ENCODE results near the gene ARL8B. TPM values are rescaled to one million over a fixed set of nuclear protein-coding genes. Genes with fewer than 3 reads are reported as not detected.

ARL8B gene
- total and polyA plus RNA-seq, 9 of the 15 experiments (the other 6 are each of a cell fraction or from before 2014, with no cell fraction given), result 28.5 to 99.4 (median 77.2) TPM

GRCh38 chr3:5181469-5182141, 59.5 kb downstream of the ARL8B start:
- H3K4me2 ChIP-seq (ENCODE audit: insufficient read depth, low read length), result no peak overlapping the region
- CTCF ChIA-PET (ENCODE audit: low intra/inter-chr PET ratio), result no interaction called here
- in situ Hi-C loops (cut with MboI) (no loop called here), intact Hi-C loops (cut with micrococcal nuclease) (no loop called here)
- H3K79me2 ChIP-seq (ENCODE audit: control insufficient read depth, insufficient read depth, low read length), result peaks cover 7% of the 10 kb centered on the region; the same call in 2 of the 3 replicates
- H3K27me3 ChIP-seq (ENCODE audit: control insufficient read depth in 2 of 2, insufficient read depth in 2 of 2, low read length in 2 of 2), result no peaks in the 10 kb centered on the region
- H3K4me3 ChIP-seq, result no peak overlapping the region
- DNase-seq (ENCODE audit: extremely low read depth in 1 of 4, low spot score in 3 of 4) (no peak), FAIRE-seq (no peak), ATAC-seq (no peak)
- H3K27ac ChIP-seq (ENCODE audit: extremely low read depth, low read depth, low read length), result no peak overlapping the region
- H3K9me1 ChIP-seq (ENCODE audit: control insufficient read depth, insufficient read depth, low read length), result no peaks in the 10 kb centered on the region
- POLR2A ChIA-PET, result interaction anchor here (0.7 to 1.2 kb wide), 3 partner anchors 12 to 454 kb away, joined by 3 to 4 read pairs (median 3); no protein-coding TSS in a partner anchor
- peaks cover 54% of the 10 kb centered on the region for H3K36me3 ChIP-seq (ENCODE audit: control insufficient read depth, insufficient read depth, low read length)
- WGBS (ENCODE audit: insufficient coverage, low coverage, missing lambda C conversion rate), result 93% methylated on average over 2 of the region's 2 CpGs
- no peak overlapping the region for H3K9ac ChIP-seq (ENCODE audit: insufficient read depth in 1 of 2, low read depth in 2 of 2, low read length in 2 of 2)
- no TSS peak for BruUV-seq (replicated peaks)
- H2AFZ ChIP-seq (ENCODE audit: low read depth, low read length), result no peak overlapping the region
- H3K4me1 ChIP-seq (replicated peaks in 1 of 2; ENCODE audit: control insufficient read depth in 2 of 2, insufficient read depth in 2 of 2, low read length in 2 of 2), result peaks cover 0 to 21% of the 10 kb centered on the region in 2 experiments; a peak in 3 of 5 replicates
- H3K9me3 ChIP-seq (replicated peaks; ENCODE audit: control insufficient read depth, insufficient read depth, low read depth, low read length), result no peaks in the 10 kb centered on the region
- H4K20me1 ChIP-seq (replicated peaks; ENCODE audit: control insufficient read depth, insufficient read depth, low read length), result no peaks in the 10 kb centered on the region
- TF ChIP-seq SMAD4 (CRISPR knock-in tag; conservative IDR thresholded peaks at IDR 0.05) (no peak), AFF1 (IDR thresholded peaks at IDR 0.05; ENCODE audit: low read depth in 1 of 2, partially characterized antibody in 2 of 2) (no peak), KHSRP (IDR thresholded peaks at IDR 0.05) (no peak), ARID2 (IDR thresholded peaks at IDR 0.05) (no peak), ZNF584 (CRISPR knock-in tag; IDR thresholded peaks at IDR 0.05; ENCODE audit: low read depth) (no peak), LEF1 (IDR thresholded peaks at IDR 0.05) (no peak), ZNF830 (CRISPR knock-in tag; IDR thresholded peaks at IDR 0.05) (no peak), SMARCA5 (IDR thresholded peaks at IDR 0.05) (no peak)
- TF ChIP-seq, protein P1, sequence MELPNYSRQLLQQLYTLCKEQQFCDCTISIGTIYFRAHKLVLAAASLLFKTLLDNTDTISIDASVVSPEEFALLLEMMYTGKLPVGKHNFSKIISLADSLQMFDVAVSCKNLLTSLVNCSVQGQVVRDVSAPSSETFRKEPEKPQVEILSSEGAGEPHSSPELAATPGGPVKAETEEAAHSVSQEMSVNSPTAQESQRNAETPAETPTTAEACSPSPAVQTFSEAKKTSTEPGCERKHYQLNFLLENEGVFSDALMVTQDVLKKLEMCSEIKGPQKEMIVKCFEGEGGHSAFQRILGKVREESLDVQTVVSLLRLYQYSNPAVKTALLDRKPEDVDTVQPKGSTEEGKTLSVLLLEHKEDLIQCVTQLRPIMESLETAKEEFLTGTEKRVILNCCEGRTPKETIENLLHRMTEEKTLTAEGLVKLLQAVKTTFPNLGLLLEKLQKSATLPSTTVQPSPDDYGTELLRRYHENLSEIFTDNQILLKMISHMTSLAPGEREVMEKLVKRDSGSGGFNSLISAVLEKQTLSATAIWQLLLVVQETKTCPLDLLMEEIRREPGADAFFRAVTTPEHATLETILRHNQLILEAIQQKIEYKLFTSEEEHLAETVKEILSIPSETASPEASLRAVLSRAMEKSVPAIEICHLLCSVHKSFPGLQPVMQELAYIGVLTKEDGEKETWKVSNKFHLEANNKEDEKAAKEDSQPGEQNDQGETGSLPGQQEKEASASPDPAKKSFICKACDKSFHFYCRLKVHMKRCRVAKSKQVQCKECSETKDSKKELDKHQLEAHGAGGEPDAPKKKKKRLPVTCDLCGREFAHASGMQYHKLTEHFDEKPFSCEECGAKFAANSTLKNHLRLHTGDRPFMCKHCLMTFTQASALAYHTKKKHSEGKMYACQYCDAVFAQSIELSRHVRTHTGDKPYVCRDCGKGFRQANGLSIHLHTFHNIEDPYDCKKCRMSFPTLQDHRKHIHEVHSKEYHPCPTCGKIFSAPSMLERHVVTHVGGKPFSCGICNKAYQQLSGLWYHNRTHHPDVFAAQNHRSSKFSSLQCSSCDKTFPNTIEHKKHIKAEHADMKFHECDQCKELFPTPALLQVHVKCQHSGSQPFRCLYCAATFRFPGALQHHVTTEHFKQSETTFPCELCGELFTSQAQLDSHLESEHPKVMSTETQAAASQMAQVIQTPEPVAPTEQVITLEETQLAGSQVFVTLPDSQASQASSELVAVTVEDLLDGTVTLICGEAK (IDR thresholded peaks at IDR 0.05), result no peak
- TF ChIP-seq, protein P1 (CRISPR knock-in tag; IDR thresholded peaks at IDR 0.05), result no peak

Data from K562 (cell line).